Activated naive CD4-positive, alpha-beta T cell (primary cell): Measurements from ENCODE around the gene BTBD9.

ENCODE experiments used
- DNase-seq, 4 experiments: peaks; one replicate each; lab custom pipeline; 2025; lab: John Stamatoyannopoulos, UW

BTBD9 gene

GRCh38 chr6:38161754-38162492, 477.8 kb downstream of the BTBD9 start:
- no peak for DNase-seq

- no peak for DNase-seq
These were observed 478.4 kb downstream of the BTBD9 start for GRCh38 chr6:38161331-38161730.

GRCh38 chr6:38160831-38161230, 478.9 kb downstream of the BTBD9 start:
- no peak for DNase-seq

GRCh38 chr6:38159596-38159995, 480.1 kb downstream of the BTBD9 start:
- DNase-seq, result no peak

- no peak for DNase-seq
These were observed 480.9 kb downstream of the BTBD9 start for GRCh38 chr6:38158762-38159350.

GRCh38 chr6:38157905-38158304, 481.8 kb downstream of the BTBD9 start:
- DNase-seq, result no peak

- no peak for DNase-seq
These were observed 482.7 kb downstream of the BTBD9 start for GRCh38 chr6:38156818-38157565.

GRCh38 chr6:38155621-38156204, 484.0 kb downstream of the BTBD9 start:
- DNase-seq, result no peak

- no peak for DNase-seq
These were observed 484.6 kb downstream of the BTBD9 start for GRCh38 chr6:38155144-38155543.

GRCh38 chr6:38154731-38155130, 485.0 kb downstream of the BTBD9 start:
- no peak for DNase-seq

GRCh38 chr6:38153798-38154345, 485.9 kb downstream of the BTBD9 start:
- DNase-seq, result no peak

GRCh38 chr6:38153076-38153797, 486.5 kb downstream of the BTBD9 start:
- DNase-seq, result no peak

- no peak for DNase-seq
These were observed 487.1 kb downstream of the BTBD9 start for GRCh38 chr6:38152620-38153019.

- no peak for DNase-seq
These were observed 487.9 kb downstream of the BTBD9 start for GRCh38 chr6:38151580-38152500.

GRCh38 chr6:38150681-38151296, 488.9 kb downstream of the BTBD9 start:
- DNase-seq, result no peak

GRCh38 chr6:38150021-38150420, 489.7 kb downstream of the BTBD9 start:
- no peak for DNase-seq

GRCh38 chr6:38149531-38149930, 490.2 kb downstream of the BTBD9 start:
- no peak for DNase-seq

- no peak for DNase-seq
These were observed 491.1 kb downstream of the BTBD9 start for GRCh38 chr6:38148606-38149005.

GRCh38 chr6:38146734-38147027, 493.0 kb downstream of the BTBD9 start:
- no peak for DNase-seq

- DNase-seq, result no peak
These were observed 493.6 kb downstream of the BTBD9 start for GRCh38 chr6:38146021-38146733.
